Smooth muscle cell (in vitro differentiated cells): ENCODE measurements around the gene CCDC63. TPM values are rescaled to one million over a fixed set of nuclear protein-coding genes. Genes with fewer than 3 reads are reported as not detected.

ENCODE experiments used
- DNase-seq: peaks from one replicate; lab custom pipeline; 2025; ENCODE audit not compliant: unreplicated experiment; lab: John Stamatoyannopoulos, UW
- H2AFZ ChIP-seq: fragments of 200-600 bp; sonication (generic); 2 replicates; pipeline ENCODE4 v1.6.0; 2016; ENCODE audit warnings: antibody characterized with exemption, low read depth, mild to moderate bottlenecking
- H3F3A ChIP-seq: fragments of 200-600 bp; sonication (generic); 2 replicates; pipeline ENCODE4 v1.6.0; 2017; ENCODE audit warnings: antibody characterized with exemption, low read depth
- H3K27ac ChIP-seq: fragments of 200-600 bp; sonication (generic); 2 replicates; pipeline ENCODE4 v1.5.1; 2016; ENCODE audit warnings: low read depth, mild to moderate bottlenecking
- H3K27me3 ChIP-seq: fragments of 200-600 bp; sonication (generic); 2 replicates; pipeline ENCODE4 v1.6.1; 2016; ENCODE audit warnings: low read depth, mild to moderate bottlenecking
- H3K36me3 ChIP-seq: fragments of 200-600 bp; sonication (generic); 2 replicates; pipeline ENCODE4 v1.5.1; 2016; ENCODE audit warnings: low read depth
- H3K4me1 ChIP-seq: fragments of 200-600 bp; sonication (generic); 2 replicates; pipeline ENCODE4 v1.5.1; 2016; ENCODE audit warnings: low read depth
- H3K4me2 ChIP-seq: fragments of 200-600 bp; sonication (generic); 2 replicates; pipeline ENCODE4 v1.6.0; 2016; ENCODE audit warnings: mild to moderate bottlenecking
- H3K4me3 ChIP-seq: fragments of 200-600 bp; sonication (generic); 2 replicates; pipeline ENCODE4 v1.5.1; 2016; ENCODE audit warnings: mild to moderate bottlenecking
- H3K79me2 ChIP-seq: fragments of 200-600 bp; sonication (generic); 2 replicates; pipeline ENCODE4 v1.6.0; 2016; ENCODE audit warnings: low read depth, mild to moderate bottlenecking
- H3K9ac ChIP-seq: fragments of 200-600 bp; sonication (generic); 2 replicates; pipeline ENCODE4 v1.6.0; 2016; ENCODE audit warnings: low read depth
- H3K9me3 ChIP-seq: fragments of 200-600 bp; sonication (generic); replicated peaks from 2 replicates; pipeline ENCODE4 v1.5.1; 2016; ENCODE audit warnings: low read depth
- H4K20me1 ChIP-seq: fragments of 200-600 bp; sonication (generic); 2 replicates; pipeline ENCODE4 v1.6.0; 2016; ENCODE audit warnings: low read depth
- CTCF ChIP-seq: fragments of 200-600 bp; sonication (generic); IDR thresholded peaks from 2 replicates; pipeline ENCODE4 v1.5.1; 2017; ENCODE audit warnings: borderline replicate concordance, mild to moderate bottlenecking, antibody characterized with exemption; ENCODE audit not compliant: insufficient read depth, poor library complexity, severe bottlenecking
- WGBS: methylation state at CpG from one replicate; pipeline ENCODE4 v1.1.7; 2016; ENCODE audit warnings: low lambda C conversion rate; 5-methylcytosine and 5-hydroxymethylcytosine counted together
- polyA plus RNA-seq: library from polyadenylated mRNA; unstranded; fragments of >200 nt; fragmentation: Nextera tagmentation; extraction: Ambion mirVana; gene quantifications from 2 replicates; pipeline ENCODE4 v1.2.1, GENCODE V29; 2016
- total RNA-seq: library from RNA; depleted of rRNA; stranded (reverse); fragments of >200 nt; gene quantifications from 2 replicates; pipeline ENCODE4 v1.2.3, GENCODE V29; 2014

CCDC63 gene
- total and polyA plus RNA-seq, 2 experiments from 2014 or later: not detected

- Histone ChIP-seq H3K4me3 (no peak overlapping the region), H4K20me1 (no peaks in the 10 kb centered on the region), H3K9me3 (no peaks in the 10 kb centered on the region), H3K27me3 (no peaks in the 10 kb centered on the region), H3K27ac (no peak overlapping the region), H3K79me2 (no peaks in the 10 kb centered on the region), H3F3A (no peaks in the 10 kb centered on the region), H3K9ac (no peak overlapping the region), H3K4me1 (peaks cover 11% of the 10 kb centered on the region), H2AFZ (no peak overlapping the region), H3K36me3 (no peaks in the 10 kb centered on the region), H3K4me2 (no peak overlapping the region)
- no peak for DNase-seq
- 91% methylated on average over 6 of the region's 6 CpGs for WGBS
- TF ChIP-seq CTCF: no peak
These were observed 18.7 kb downstream of the CCDC63 start for GRCh38 chr12:110865521-110865920.

GRCh38 chr12:110869026-110869425 is 22.2 kb downstream of the CCDC63 start:
- Histone ChIP-seq H3K79me2 (no peaks in the 10 kb centered on the region), H3K4me2 (no peak overlapping the region), H2AFZ (no peak overlapping the region), H3K9ac (no peak overlapping the region), H3K27me3 (no peaks in the 10 kb centered on the region), H3F3A (no peaks in the 10 kb centered on the region), H4K20me1 (no peaks in the 10 kb centered on the region), H3K9me3 (no peaks in the 10 kb centered on the region), H3K4me3 (no peak overlapping the region), H3K27ac (no peak overlapping the region), H3K36me3 (no peaks in the 10 kb centered on the region), H3K4me1 (no peaks in the 10 kb centered on the region)
- TF ChIP-seq CTCF: no peak
- WGBS: 78% methylated on average over 3 of the region's 3 CpGs
- no peak for DNase-seq

GRCh38 chr12:110869803-110870202 is 23.0 kb downstream of the CCDC63 start:
- WGBS: 91% methylated on average over 5 of the region's 5 CpGs
- Histone ChIP-seq H3K4me3 (no peak overlapping the region), H3K36me3 (no peaks in the 10 kb centered on the region), H4K20me1 (no peaks in the 10 kb centered on the region), H3F3A (no peaks in the 10 kb centered on the region), H3K27ac (no peak overlapping the region), H3K27me3 (no peaks in the 10 kb centered on the region), H2AFZ (no peak overlapping the region), H3K4me2 (no peak overlapping the region), H3K4me1 (no peaks in the 10 kb centered on the region), H3K79me2 (no peaks in the 10 kb centered on the region), H3K9me3 (no peaks in the 10 kb centered on the region), H3K9ac (no peak overlapping the region)
- DNase-seq: no peak
- TF ChIP-seq CTCF: no peak

- no peaks in the 10 kb centered on the region for H3K36me3 ChIP-seq
These were observed 25.3 kb downstream of the CCDC63 start for GRCh38 chr12:110872100-110872499.

More at GRCh38 chr12:110872100-110872499, 25.3 kb downstream of the CCDC63 start:
- Histone ChIP-seq H3K9ac (no peak overlapping the region), H3K4me1 (no peaks in the 10 kb centered on the region), H2AFZ (no peak overlapping the region), H3K9me3 (no peaks in the 10 kb centered on the region), H3F3A (no peaks in the 10 kb centered on the region), H3K79me2 (no peaks in the 10 kb centered on the region), H3K4me2 (no peak overlapping the region), H3K27ac (no peak overlapping the region), H4K20me1 (no peaks in the 10 kb centered on the region), H3K4me3 (no peak overlapping the region), H3K27me3 (no peaks in the 10 kb centered on the region)
- no peak for TF ChIP-seq CTCF
- DNase-seq: no peak
- 72% methylated on average over 4 of the region's 4 CpGs for WGBS
